HepG2 (cell line): ENCODE results near the gene TGM2.

Experiments used
- CHD2 ChIP-seq: IDR thresholded peaks from 2 replicates; pipeline ENCODE4 v1.6.1; 2011; ENCODE audit warnings: low read depth, low read length, improper control_type of control experiment
- DR1 ChIP-seq: sonication (generic); formaldehyde crosslinking; IDR thresholded peaks from 2 replicates; pipeline ENCODE4 v1.8.0; 2021; ENCODE audit warnings: mild to moderate bottlenecking, missing genetic modification reagents, inconsistent platforms
- HCFC1 ChIP-seq: fragments of 150-350 bp; IDR thresholded peaks from 2 replicates; pipeline ENCODE4 v1.6.1; 2014; ENCODE audit warnings: low read depth, low read length
- HDAC2 ChIP-seq: sonication (generic); formaldehyde crosslinking; IDR thresholded peaks from 2 replicates; pipeline ENCODE4 v1.4.0; 2020; ENCODE audit warnings: missing genetic modification reagents
- HIVEP1 ChIP-seq: sonication (generic); formaldehyde crosslinking; IDR thresholded peaks from 2 replicates; pipeline ENCODE4 v1.4.0; 2020; ENCODE audit warnings: mild to moderate bottlenecking, missing genetic modification reagents
- HNRNPL ChIP-seq: fragments of 200-400 bp; formaldehyde crosslinking; IDR thresholded peaks from 2 replicates; pipeline ENCODE4 v1.6.1; 2017; ENCODE audit warnings: mild to moderate bottlenecking, low read depth, low read length
- NR3C1 ChIP-seq: sonication (generic); formaldehyde crosslinking; IDR thresholded peaks from 2 replicates; pipeline ENCODE4 v1.4.0; 2020; ENCODE audit warnings: missing genetic modification reagents
- SP1 ChIP-seq, 2 experiments: fragments of 450-650 bp in 1 of 2; sonication (generic) in 1 of 2; formaldehyde crosslinking in 1 of 2; IDR thresholded peaks; 2 replicates each; pipeline versions ENCODE4 v1.4.0 to v1.6.1; 2016 to 2020; ENCODE audit warnings: missing genetic modification reagents in 1 of 2
- ZNF503 ChIP-seq: sonication (generic); formaldehyde crosslinking; IDR thresholded peaks from 2 replicates; pipeline ENCODE4 v1.4.0; 2020; ENCODE audit warnings: missing genetic modification reagents
- TF ChIP-seq, protein P1 (sequence below), 2 experiments: fragments of 450-650 bp in 1 of 2; sonication (generic) in 1 of 2; formaldehyde crosslinking in 1 of 2; IDR thresholded peaks; 2 replicates each; pipeline versions ENCODE4 v1.6.1 to v1.8.0; 2016 to 2022; ENCODE audit warnings: antibody characterized with exemption in 1 of 2, mild to moderate bottlenecking in 1 of 2, missing genetic modification reagents in 1 of 2
- TF ChIP-seq, protein P2 (sequence below): sonication (generic); formaldehyde crosslinking; IDR thresholded peaks from 2 replicates; pipeline ENCODE4 v1.8.0; 2022; ENCODE audit warnings: missing genetic modification reagents, mild to moderate bottlenecking, borderline replicate concordance

DNA sequence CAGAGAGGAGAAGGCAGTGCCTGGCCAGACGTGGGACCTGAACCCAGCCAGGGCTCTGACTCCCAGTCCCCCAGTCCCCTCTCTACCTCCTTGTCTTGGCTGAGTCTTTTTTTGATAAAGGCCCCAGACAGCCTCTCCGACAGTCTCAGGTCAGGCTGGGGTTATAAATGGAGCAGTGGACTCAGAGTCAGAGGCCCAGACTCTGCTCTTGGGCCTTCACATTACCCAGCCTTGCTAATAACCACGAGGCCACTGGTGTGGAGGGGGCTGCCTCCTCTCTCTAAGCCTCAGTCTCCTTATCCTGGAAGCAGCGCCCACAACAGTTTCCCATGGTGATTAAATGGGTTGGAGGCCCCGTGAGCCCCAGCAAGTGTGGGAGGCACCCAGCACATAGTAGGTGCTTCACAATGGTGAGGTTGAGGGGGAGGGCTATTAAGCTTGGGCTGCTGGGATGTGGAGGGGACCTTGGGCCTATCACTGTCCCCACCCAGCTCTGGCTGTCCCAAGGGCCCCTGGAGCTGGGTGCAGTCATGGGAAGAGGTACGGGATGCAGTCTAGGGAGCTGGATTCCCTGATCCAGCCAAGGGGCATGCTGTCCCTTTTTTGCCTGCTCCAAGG is 35.7 kb downstream of the TGM2 start:
- TF ChIP-seq HCFC1: no peak
- TF ChIP-seq HDAC2 (CRISPR knock-in tag): no peak
- no peak for TF ChIP-seq HNRNPL
- TF ChIP-seq ZNF503 (CRISPR knock-in tag): no peak
- TF ChIP-seq, protein P1, sequence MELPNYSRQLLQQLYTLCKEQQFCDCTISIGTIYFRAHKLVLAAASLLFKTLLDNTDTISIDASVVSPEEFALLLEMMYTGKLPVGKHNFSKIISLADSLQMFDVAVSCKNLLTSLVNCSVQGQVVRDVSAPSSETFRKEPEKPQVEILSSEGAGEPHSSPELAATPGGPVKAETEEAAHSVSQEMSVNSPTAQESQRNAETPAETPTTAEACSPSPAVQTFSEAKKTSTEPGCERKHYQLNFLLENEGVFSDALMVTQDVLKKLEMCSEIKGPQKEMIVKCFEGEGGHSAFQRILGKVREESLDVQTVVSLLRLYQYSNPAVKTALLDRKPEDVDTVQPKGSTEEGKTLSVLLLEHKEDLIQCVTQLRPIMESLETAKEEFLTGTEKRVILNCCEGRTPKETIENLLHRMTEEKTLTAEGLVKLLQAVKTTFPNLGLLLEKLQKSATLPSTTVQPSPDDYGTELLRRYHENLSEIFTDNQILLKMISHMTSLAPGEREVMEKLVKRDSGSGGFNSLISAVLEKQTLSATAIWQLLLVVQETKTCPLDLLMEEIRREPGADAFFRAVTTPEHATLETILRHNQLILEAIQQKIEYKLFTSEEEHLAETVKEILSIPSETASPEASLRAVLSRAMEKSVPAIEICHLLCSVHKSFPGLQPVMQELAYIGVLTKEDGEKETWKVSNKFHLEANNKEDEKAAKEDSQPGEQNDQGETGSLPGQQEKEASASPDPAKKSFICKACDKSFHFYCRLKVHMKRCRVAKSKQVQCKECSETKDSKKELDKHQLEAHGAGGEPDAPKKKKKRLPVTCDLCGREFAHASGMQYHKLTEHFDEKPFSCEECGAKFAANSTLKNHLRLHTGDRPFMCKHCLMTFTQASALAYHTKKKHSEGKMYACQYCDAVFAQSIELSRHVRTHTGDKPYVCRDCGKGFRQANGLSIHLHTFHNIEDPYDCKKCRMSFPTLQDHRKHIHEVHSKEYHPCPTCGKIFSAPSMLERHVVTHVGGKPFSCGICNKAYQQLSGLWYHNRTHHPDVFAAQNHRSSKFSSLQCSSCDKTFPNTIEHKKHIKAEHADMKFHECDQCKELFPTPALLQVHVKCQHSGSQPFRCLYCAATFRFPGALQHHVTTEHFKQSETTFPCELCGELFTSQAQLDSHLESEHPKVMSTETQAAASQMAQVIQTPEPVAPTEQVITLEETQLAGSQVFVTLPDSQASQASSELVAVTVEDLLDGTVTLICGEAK (IDR thresholded peaks at IDR 0.05): no peak
- TF ChIP-seq, protein P1 (CRISPR knock-in tag; IDR thresholded peaks at IDR 0.05): no peak
- no peak for TF ChIP-seq CHD2
- TF ChIP-seq, protein P2, sequence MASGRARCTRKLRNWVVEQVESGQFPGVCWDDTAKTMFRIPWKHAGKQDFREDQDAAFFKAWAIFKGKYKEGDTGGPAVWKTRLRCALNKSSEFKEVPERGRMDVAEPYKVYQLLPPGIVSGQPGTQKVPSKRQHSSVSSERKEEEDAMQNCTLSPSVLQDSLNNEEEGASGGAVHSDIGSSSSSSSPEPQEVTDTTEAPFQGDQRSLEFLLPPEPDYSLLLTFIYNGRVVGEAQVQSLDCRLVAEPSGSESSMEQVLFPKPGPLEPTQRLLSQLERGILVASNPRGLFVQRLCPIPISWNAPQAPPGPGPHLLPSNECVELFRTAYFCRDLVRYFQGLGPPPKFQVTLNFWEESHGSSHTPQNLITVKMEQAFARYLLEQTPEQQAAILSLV (CRISPR knock-in tag): no peak
- no peak for TF ChIP-seq DR1 (CRISPR knock-in tag)
- TF ChIP-seq SP1 (IDR thresholded peaks at IDR 0.05): no peak
- no peak for TF ChIP-seq SP1 (CRISPR knock-in tag; IDR thresholded peaks at IDR 0.05)
- no peak for TF ChIP-seq HIVEP1
- TF ChIP-seq NR3C1 (CRISPR knock-in tag): no peak
